Esophagus mucosa (tissue), 1 donor: ENCODE data around the gene RORB. TPM values are rescaled to one million over a fixed set of nuclear protein-coding genes. Genes with fewer than 3 reads are reported as not detected.

ENCODE experiments used
- ATAC-seq: fragments of 200-7000 bp; cut with Tn5 transposase; one replicate; pipeline ENCODE4 v1.9.1; 2020
- total RNA-seq: library from RNA; stranded (reverse); gene quantifications from one replicate; pipeline ENCODE4 v1.2.4, GENCODE V29; 2023
- donor health status: DM: yes; HTN: yes; CAD: no.

The RORB gene
- 0.08 TPM for total RNA-seq

DNA sequence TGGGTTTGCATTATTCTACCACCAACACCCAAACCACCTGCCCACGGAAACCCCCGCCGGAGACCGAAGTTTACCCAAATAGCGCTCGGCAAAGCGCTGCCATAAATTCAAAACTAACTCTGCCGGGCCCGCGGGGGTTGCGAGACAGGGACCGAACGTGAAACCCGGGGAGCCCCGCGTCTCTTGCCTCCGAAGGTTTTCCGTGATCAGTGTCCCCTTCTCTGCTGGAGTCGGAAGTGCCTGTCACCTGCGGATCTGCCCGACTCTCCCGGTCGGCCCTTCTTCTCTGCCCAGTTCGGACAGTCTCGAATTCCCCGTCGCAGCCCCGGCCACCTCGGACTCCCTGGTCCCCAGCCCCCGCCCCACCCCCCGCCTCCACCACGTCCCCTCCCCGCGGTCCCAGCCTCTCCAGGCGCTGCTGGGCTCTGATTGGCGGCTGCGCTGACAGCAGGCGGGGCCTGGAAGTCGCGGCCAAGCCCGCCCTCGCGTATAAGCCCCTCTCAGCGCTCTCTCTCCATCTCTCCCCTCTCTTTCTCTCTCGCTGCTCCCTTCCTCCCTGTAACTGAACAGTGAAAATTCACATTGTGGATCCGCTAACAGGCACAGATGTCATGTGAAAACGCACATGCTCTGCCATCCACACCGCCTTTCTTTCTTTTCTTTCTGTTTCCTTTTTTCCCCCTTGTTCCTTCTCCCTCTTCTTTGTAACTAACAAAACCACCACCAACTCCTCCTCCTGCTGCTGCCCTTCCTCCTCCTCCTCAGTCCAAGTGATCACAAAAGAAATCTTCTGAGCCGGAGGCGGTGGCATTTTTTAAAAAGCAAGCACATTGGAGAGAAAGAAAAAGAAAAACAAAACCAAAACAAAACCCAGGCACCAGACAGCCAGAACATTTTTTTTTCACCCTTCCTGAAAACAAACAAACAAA lies at the start of gene RORB:
Gene RORB, plus strand, starts transcription at position 517 of the 929 bp plus-strand sequence. CDS start 642 bp downstream, outside the sequence.
- peak; percentile 18 for ATAC-seq

GRCh38 chr9:74447451-74448193 lies 49.5 kb upstream of the RORB start:
- no peak for ATAC-seq

DNA sequence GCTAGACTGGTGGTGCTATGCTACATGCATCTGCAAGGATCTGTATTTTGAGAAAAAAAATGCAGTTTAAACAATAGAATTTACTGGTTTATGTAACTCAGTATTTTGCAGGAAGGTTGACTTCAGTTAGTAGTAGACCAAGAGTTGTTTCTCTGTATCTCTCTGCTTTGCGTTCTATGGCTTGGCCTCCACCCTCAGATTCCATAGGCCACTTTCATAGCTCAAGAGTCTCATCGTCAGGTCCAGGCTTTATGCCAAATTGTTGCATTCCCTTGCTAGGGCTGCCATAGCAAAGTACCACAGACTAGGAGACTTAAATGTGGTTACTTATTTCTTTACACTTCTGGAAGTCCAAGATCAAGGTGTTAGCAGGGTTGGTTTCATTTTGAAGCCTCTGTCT lies 48.1 kb upstream of the RORB start:
- ATAC-seq, result no peak

GRCh38 chr9:74458832-74459231 lies 38.3 kb upstream of the RORB start:
- no peak for ATAC-seq

GRCh38 chr9:74463825-74464224 lies 33.3 kb upstream of the RORB start:
- no peak for ATAC-seq

GRCh38 chr9:74478606-74479005 lies 18.5 kb upstream of the RORB start:
- no peak for ATAC-seq

DNA sequence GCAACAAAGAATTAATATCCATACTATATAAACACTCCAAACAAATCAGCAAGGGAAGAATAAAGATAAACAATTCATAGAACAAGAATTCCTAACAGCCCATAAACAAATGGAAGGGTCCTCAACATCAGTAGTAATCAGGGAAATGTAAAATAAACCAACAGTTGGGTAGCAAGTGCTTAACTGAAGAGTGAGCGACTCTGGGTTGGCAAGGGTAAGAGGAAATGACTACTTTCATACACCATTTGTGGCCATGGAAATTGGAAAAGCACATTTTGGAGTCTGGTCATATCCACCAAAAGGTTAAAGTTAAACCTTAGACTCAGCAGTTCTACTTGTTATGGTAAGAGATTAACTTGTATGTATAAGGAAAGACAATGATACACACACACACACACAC lies 17.4 kb upstream of the RORB start:
- no peak for ATAC-seq

- ATAC-seq, result no peak
Measured at GRCh38 chr9:74487395-74487794, 9.7 kb upstream of the RORB start.

DNA sequence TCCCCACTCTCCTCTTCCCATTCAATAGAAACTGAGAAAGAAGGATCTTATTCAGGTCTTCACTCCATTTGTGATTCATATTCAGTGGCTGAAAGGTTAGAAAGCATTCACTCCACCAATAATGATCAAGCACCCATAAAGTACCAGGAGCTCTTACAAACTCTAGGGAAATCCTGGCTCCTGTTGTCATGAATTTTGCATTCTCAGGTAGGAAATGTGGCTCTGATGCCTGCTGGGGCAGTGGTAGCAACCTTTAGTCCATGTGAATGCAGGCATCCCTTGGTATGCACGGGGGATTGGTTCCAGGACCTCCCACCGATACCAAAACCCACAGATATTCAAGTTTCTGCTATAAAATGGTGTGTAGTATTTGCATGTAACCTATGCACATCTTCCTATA lies 3.6 kb upstream of the RORB start:
- no peak for ATAC-seq

- no peak for ATAC-seq
Measured at GRCh38 chr9:74494490-74494889, 2.6 kb upstream of the RORB start.

GRCh38 chr9:74496406-74496805 lies 729 bp upstream of the RORB start:
- ATAC-seq, result no peak

DNA sequence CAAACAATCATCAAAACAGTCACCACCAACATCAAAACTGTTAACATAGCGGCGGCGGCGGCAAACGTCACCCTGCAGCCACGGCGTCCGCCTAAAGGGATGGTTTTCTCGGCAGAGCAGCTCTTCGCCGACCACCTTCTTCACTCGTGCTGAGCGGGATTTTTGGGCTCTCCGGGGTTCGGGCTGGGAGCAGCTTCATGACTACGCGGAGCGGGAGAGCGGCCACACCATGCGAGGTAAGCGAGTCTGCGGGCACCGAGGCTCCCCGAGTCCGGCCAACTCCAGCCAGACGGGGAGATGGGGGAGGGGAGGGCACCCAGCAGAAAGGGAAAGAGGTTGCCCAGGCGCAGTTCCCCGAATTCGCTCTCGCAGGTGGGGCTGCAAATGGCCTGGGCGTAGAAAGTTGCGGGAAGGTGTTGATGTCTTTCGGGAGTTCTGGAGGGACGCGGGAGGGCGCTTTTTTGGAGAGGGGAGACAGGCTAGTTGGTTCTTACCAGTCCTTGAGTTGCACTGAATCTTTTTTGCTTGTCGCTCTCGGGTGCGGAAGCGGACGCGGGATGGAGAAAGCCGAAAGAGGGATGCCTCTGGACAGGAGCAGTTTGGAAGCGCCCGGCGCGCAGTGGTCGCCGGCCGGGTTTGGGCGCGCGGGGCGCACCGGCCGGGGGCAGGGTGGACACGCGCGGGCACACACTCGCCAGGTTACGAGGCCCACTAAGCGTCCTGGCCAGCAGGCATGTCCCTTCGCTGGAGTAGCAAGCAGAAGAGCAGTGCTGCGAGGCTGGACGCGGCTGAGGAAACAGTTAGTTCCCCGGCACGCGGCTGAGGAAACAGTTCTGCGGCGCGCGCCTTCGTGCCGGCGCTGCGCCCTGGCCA lies 849 bp downstream of the RORB start:
- ATAC-seq, result no peak

DNA sequence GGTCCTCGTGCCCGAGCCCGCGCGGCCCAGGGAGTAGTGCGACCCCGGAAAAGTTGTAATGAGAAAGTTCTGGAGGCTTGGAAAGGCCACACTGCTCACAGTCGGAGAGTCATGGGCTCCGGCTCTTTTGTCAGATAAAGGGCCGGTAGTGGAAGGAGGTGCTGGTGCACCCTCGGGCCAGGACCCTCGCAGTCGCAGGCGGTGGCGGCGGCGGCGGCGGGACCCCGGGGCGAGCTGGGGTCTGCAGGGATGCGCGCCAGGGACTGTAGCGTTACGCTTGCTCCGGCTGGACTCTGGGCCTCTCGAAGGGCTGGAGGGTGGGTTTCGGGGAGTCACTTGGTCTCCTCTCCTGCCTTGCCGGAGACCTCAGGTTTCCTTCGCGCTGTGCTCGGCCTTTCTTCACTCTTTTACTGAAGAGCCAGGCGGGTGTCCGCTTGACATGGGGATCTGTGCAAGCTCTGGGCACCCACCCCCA lies 1.5 kb downstream of the RORB start:
- ATAC-seq, result no peak

- peak; percentile 22 for ATAC-seq
Measured at GRCh38 chr9:74499111-74499601, 2.0 kb downstream of the RORB start.

- no peak for ATAC-seq
Measured at GRCh38 chr9:74499770-74500583, 2.8 kb downstream of the RORB start.

GRCh38 chr9:74500584-74500924 lies 3.4 kb downstream of the RORB start:
- no peak for ATAC-seq

DNA sequence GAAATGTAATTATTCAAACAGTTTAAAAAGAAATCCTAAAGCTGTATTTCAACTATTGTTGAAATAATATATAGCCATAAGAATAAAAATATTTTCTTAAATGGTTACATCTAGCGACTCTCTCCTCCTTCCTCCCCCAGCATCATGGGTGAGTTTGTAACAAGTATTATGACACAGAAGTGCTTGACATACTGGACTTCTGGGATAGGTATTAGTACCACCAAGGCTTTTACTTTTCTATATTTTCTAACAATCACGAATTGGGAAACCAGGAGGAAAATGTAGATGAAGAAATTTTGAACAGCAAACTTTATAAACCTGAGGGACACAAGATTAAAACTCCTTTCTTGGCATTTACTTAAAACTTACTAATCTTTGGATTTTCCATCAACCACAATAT lies 4.4 kb downstream of the RORB start:
- ATAC-seq, result no peak

DNA sequence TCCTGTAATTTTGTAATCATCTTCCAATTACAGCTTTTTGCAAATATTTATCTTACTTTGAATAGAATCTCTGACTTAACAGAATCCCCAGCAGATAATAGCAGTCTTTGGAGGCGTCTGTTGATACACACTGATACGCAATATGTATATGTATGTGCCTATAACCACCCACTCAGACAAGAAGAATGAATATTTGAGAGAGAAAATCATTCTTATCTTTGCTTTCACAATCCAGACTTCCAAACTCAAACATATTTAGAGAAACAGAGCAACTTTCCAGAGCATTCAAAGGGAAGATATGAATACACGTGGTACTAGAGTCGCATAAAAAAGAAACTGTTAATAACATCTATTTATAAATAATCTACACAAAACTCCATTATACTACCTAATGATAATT lies 6.1 kb downstream of the RORB start:
- no peak for ATAC-seq

GRCh38 chr9:74503666-74504065 lies 6.5 kb downstream of the RORB start:
- no peak for ATAC-seq

GRCh38 chr9:74511333-74511732 lies 14.2 kb downstream of the RORB start:
- ATAC-seq, result no peak

DNA sequence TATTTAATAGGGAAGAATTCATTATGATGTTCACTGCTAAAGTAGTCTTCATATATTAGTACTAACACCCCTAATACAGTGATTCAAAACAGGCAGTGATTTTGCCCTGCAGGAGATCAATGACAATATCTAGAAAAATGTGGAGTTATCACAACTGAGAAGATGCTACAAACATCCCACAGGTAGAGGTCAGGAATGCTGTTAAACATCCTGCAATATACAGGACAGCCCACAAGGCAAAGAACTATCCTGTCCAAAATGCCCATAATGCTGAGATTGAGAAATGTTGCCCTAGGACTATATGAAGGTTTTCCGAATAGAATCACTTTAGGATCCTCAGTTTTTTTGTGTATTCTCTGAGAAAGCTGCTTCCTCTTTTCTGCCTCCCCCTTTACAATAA lies 15.3 kb downstream of the RORB start:
- ATAC-seq, result no peak

DNA sequence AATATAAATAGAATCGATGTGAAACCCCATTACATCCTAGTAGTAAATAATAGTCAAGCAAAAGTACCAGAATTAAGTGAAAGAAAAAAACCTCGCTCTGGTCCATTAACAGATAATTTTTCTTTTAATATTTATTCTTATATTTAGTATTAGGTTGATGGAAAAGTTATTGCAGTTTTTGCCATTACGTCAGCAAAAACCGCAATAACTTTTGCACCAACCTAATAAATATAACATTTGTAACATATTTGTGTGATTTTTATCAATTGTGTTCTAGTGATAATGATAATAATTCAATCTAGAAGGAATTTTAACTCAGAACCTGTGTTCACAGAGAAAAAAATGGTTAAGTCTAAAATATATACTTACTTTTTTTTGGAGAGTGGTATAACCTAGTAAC lies 16.1 kb downstream of the RORB start:
- ATAC-seq, result no peak
